Liver (tissue), 9 donors: ENCODE measurements around the gene SMIM27. TPM values are rescaled to one million over a fixed set of nuclear protein-coding genes. Genes with fewer than 3 reads are reported as not detected.

ENCODE experiments used
- DNase-seq: peaks from one replicate; pipeline ENCODE4 v3.0.0-alpha.2; 2017; ENCODE audit warnings: low spot score
- H3K27ac ChIP-seq, 2 donors: one replicate each; pipeline ENCODE4 v1.7.0; 2013; ENCODE audit warnings: inconsistent platforms in 2 of 2, low read length in 2 of 2, control low read depth in 1 of 2, low read depth in 1 of 2, mild to moderate bottlenecking in 1 of 2
- H3K27me3 ChIP-seq, 4 donors: one replicate each; pipeline versions ENCODE4 v1.6.1 to v1.7.0; 2013; ENCODE audit warnings: low read length in 3 of 4, inconsistent platforms in 1 of 4, mild to moderate bottlenecking in 1 of 4, moderate library complexity in 1 of 4; ENCODE audit not compliant: control insufficient read depth in 4 of 4, insufficient read depth in 4 of 4
- H3K36me3 ChIP-seq, 4 donors: one replicate each; pipeline versions ENCODE4 v1.6.1 to v1.7.0; 2013; ENCODE audit warnings: low read length in 3 of 4, mild to moderate bottlenecking in 3 of 4, low read depth in 1 of 4, moderate library complexity in 1 of 4; ENCODE audit not compliant: control insufficient read depth in 4 of 4, insufficient read depth in 3 of 4
- H3K4me1 ChIP-seq, 4 donors: one replicate each; pipeline versions ENCODE4 v1.6.1 to v1.7.0; 2013; ENCODE audit warnings: low read length in 3 of 4, mild to moderate bottlenecking in 3 of 4, moderate library complexity in 1 of 4; ENCODE audit not compliant: control insufficient read depth in 4 of 4, insufficient read depth in 4 of 4
- H3K4me3 ChIP-seq, 3 donors: one replicate each; pipeline versions ENCODE4 v1.6.1 to v1.7.0; 2013; ENCODE audit warnings: low read length in 3 of 3, control low read depth in 1 of 3, low read depth in 1 of 3, mild to moderate bottlenecking in 1 of 3
- H3K9ac ChIP-seq, 2 donors: one replicate each; pipeline ENCODE4 v1.7.0; 2013; ENCODE audit warnings: low read length in 2 of 2, mild to moderate bottlenecking in 2 of 2, moderate library complexity in 2 of 2, control low read depth in 1 of 2, low read depth in 1 of 2
- H3K9me3 ChIP-seq, 4 donors: one replicate each; pipeline versions ENCODE4 v1.6.1 to v1.7.0; 2013; ENCODE audit warnings: low read length in 3 of 4; ENCODE audit not compliant: control insufficient read depth in 4 of 4
- EGR1 ChIP-seq, 2 donors: IDR thresholded peaks; 2 replicates each; pipeline ENCODE4 v1.6.1; 2016 to 2018; ENCODE audit warnings: antibody characterized with exemption in 2 of 2, low read depth in 2 of 2
- FOXA1 ChIP-seq: IDR thresholded peaks from 2 replicates; pipeline ENCODE4 v1.6.1; 2016; ENCODE audit warnings: antibody characterized with exemption
- FOXA2 ChIP-seq: IDR thresholded peaks from 2 replicates; pipeline ENCODE4 v1.6.1; 2016; ENCODE audit warnings: antibody characterized with exemption
- GABPA ChIP-seq, 2 donors: IDR thresholded peaks in 1 of 2; conservative IDR thresholded peaks in 1 of 2; 2 replicates each; pipeline ENCODE4 v1.6.1; 2016; ENCODE audit warnings: antibody characterized with exemption in 2 of 2, mild to moderate bottlenecking in 1 of 2, moderate library complexity in 1 of 2
- HNF4A ChIP-seq, 2 donors: conservative IDR thresholded peaks; 2 replicates each; pipeline ENCODE4 v1.6.1; 2016; ENCODE audit warnings: antibody characterized with exemption in 2 of 2, mild to moderate bottlenecking in 2 of 2
- HNF4G ChIP-seq: IDR thresholded peaks from 2 replicates; pipeline ENCODE4 v1.6.1; 2016; ENCODE audit warnings: antibody characterized with exemption
- JUND ChIP-seq, 2 donors: IDR thresholded peaks; 2 replicates each; pipeline ENCODE4 v1.6.1; 2016; ENCODE audit warnings: antibody characterized with exemption in 2 of 2
- MAX ChIP-seq: IDR thresholded peaks from 2 replicates; pipeline ENCODE4 v1.6.1; 2016; ENCODE audit warnings: antibody characterized with exemption
- NR2F2 ChIP-seq: IDR thresholded peaks from 2 replicates; pipeline ENCODE4 v1.6.1; 2016; ENCODE audit warnings: antibody characterized with exemption
- RAD21 ChIP-seq, 2 donors: IDR thresholded peaks; 2 replicates each; pipeline ENCODE4 v1.6.1; 2016; ENCODE audit warnings: antibody characterized with exemption in 2 of 2, mild to moderate bottlenecking in 2 of 2
- RXRA ChIP-seq, 2 donors: IDR thresholded peaks; 2 replicates each; pipeline ENCODE4 v1.6.1; 2017 to 2018; ENCODE audit warnings: antibody characterized with exemption in 2 of 2, mild to moderate bottlenecking in 1 of 2
- SP1 ChIP-seq: IDR thresholded peaks from 2 replicates; pipeline ENCODE4 v1.6.1; 2018; ENCODE audit warnings: antibody characterized with exemption, mild to moderate bottlenecking
- TAF1 ChIP-seq: conservative IDR thresholded peaks from 2 replicates; pipeline ENCODE4 v1.6.1; 2016; ENCODE audit warnings: antibody characterized with exemption, mild to moderate bottlenecking
- YY1 ChIP-seq: IDR thresholded peaks from 2 replicates; pipeline ENCODE4 v1.6.1; 2016; ENCODE audit warnings: antibody characterized with exemption, mild to moderate bottlenecking
- ZBTB33 ChIP-seq: IDR thresholded peaks from 2 replicates; pipeline ENCODE4 v1.6.1; 2016; ENCODE audit warnings: antibody characterized with exemption
- WGBS: extraction: QIAGEN DNeasy Blood & Tissue Kit; methylation state at CpG from one replicate; pipeline ENCODE4 v1.1.7; 2013; 5-methylcytosine and 5-hydroxymethylcytosine counted together
- polyA plus RNA-seq, 2 donors: library from polyadenylated mRNA; stranded (reverse) in 1 of 2; unstranded in 1 of 2; fragments of 200-250 nt in 1 of 2; fragments of >200 nt in 1 of 2; fragmentation: Nextera tagmentation in 1 of 2; extraction: Ambion mirVana in 1 of 2; gene quantifications; one replicate each; pipeline versions ENCODE4 v1.2.1 to v1.2.3, GENCODE V29; 2013 to 2015
- total RNA-seq, 2 donors: library from RNA; depleted of rRNA; stranded (reverse); fragments of >200 nt; gene quantifications; one replicate each; pipeline ENCODE4 v1.2.3, GENCODE V29; 2014
- TF ChIP-seq, protein P1 (sequence below): fragments of 150-350 bp; IDR thresholded peaks from 2 replicates; pipeline ENCODE4 v1.5.1; 2017; ENCODE audit warnings: improper control_type of control experiment, low read depth, low read length; ENCODE audit not compliant: missing input control
- TF ChIP-seq, protein P2 (sequence below): IDR thresholded peaks from 2 replicates; pipeline ENCODE4 v1.6.1; 2016; ENCODE audit warnings: antibody characterized with exemption
- TF ChIP-seq, protein P3 (sequence below): IDR thresholded peaks from 2 replicates; pipeline ENCODE4 v1.6.1; 2016; ENCODE audit warnings: antibody characterized with exemption, mild to moderate bottlenecking
- donor health status: healthy.
- donor health status: healthy.
- donor health status: healthy.
- donor health status: healthy.
- donor health status: healthy.

The SMIM27 gene
- total and polyA plus RNA-seq, 4 donors = 1.0 to 17.0 (median 4.4) TPM

DNA sequence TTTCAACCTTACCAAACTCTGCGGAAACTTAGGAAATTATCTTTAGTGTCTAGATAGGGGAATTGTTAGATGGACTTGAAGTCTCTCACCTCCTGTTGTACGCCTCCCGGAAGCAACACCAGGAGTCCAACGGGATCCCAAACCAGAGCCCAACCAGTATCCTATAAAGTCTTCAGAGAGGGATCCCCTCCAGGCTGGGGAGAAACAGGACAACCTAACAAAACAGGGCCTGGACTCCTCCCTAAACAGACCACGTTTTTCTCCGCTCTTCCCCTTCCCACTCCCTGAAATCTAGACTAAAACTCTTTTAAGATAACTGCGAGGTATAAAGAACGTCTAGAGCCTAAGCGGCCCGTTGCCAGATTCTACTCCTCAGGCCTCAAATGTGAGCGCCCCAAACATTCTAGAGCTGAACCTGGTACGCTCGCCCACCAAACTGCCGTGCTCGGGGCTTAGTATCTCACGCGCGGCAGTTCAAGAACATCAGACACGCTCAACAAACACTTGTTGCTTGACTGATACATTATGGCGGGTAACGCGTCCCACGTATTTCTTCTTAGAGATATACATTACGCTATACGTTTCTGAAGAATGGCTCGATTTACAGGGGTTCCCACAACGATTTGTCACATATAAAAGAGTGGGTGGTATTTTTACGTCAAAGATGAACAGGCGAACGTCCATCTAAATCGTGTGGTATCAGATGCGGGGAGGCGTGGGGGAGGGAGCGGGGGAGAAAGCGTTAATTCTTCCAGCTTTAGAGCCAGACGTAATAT is 663 bp upstream of the SMIM27 start:
- TF ChIP-seq TAF1 = no peak
- TF ChIP-seq MAX = peak; percentile 24
- TF ChIP-seq ZBTB33 = no peak
- no peak for TF ChIP-seq RXRA (IDR thresholded peaks at IDR 0.05)
- peak; percentile 22 for TF ChIP-seq YY1
- TF ChIP-seq, protein P1, sequence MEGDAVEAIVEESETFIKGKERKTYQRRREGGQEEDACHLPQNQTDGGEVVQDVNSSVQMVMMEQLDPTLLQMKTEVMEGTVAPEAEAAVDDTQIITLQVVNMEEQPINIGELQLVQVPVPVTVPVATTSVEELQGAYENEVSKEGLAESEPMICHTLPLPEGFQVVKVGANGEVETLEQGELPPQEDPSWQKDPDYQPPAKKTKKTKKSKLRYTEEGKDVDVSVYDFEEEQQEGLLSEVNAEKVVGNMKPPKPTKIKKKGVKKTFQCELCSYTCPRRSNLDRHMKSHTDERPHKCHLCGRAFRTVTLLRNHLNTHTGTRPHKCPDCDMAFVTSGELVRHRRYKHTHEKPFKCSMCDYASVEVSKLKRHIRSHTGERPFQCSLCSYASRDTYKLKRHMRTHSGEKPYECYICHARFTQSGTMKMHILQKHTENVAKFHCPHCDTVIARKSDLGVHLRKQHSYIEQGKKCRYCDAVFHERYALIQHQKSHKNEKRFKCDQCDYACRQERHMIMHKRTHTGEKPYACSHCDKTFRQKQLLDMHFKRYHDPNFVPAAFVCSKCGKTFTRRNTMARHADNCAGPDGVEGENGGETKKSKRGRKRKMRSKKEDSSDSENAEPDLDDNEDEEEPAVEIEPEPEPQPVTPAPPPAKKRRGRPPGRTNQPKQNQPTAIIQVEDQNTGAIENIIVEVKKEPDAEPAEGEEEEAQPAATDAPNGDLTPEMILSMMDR = no peak
- TF ChIP-seq, protein P2, sequence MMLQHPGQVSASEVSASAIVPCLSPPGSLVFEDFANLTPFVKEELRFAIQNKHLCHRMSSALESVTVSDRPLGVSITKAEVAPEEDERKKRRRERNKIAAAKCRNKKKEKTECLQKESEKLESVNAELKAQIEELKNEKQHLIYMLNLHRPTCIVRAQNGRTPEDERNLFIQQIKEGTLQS = no peak
- no peak for TF ChIP-seq HNF4G
- TF ChIP-seq HNF4A (conservative IDR thresholded peaks at IDR 0.05) = no peak
- TF ChIP-seq RAD21 (IDR thresholded peaks at IDR 0.05) = no peak
- no peak for TF ChIP-seq FOXA2
- no peak for TF ChIP-seq EGR1 (IDR thresholded peaks at IDR 0.05; ENCODE audit: low read depth in 2 of 2)
- peak in 1 of 2 donors; percentile 6 for TF ChIP-seq GABPA (IDR thresholded peaks at IDR 0.05 in 1 of 2, conservative IDR thresholded peaks at IDR 0.05 in 1 of 2)
- no peak for TF ChIP-seq SP1
- TF ChIP-seq, protein P3, sequence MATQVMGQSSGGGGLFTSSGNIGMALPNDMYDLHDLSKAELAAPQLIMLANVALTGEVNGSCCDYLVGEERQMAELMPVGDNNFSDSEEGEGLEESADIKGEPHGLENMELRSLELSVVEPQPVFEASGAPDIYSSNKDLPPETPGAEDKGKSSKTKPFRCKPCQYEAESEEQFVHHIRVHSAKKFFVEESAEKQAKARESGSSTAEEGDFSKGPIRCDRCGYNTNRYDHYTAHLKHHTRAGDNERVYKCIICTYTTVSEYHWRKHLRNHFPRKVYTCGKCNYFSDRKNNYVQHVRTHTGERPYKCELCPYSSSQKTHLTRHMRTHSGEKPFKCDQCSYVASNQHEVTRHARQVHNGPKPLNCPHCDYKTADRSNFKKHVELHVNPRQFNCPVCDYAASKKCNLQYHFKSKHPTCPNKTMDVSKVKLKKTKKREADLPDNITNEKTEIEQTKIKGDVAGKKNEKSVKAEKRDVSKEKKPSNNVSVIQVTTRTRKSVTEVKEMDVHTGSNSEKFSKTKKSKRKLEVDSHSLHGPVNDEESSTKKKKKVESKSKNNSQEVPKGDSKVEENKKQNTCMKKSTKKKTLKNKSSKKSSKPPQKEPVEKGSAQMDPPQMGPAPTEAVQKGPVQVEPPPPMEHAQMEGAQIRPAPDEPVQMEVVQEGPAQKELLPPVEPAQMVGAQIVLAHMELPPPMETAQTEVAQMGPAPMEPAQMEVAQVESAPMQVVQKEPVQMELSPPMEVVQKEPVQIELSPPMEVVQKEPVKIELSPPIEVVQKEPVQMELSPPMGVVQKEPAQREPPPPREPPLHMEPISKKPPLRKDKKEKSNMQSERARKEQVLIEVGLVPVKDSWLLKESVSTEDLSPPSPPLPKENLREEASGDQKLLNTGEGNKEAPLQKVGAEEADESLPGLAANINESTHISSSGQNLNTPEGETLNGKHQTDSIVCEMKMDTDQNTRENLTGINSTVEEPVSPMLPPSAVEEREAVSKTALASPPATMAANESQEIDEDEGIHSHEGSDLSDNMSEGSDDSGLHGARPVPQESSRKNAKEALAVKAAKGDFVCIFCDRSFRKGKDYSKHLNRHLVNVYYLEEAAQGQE = peak; percentile 21
- no peak for TF ChIP-seq FOXA1
- TF ChIP-seq JUND (IDR thresholded peaks at IDR 0.05) = no peak
- TF ChIP-seq NR2F2 = no peak
- no peaks in the 10 kb centered on the region for H3K27me3 ChIP-seq
- peaks cover 0 to 2% (median 0%) of the 10 kb centered on the region in 4 donors for H3K36me3 ChIP-seq
- WGBS = under 1% methylated on average over 36 of the region's 36 CpGs
- peak; percentile 64 for DNase-seq
- H3K9ac ChIP-seq = peak overlapping the region; percentile 96 to 99
- H3K4me3 ChIP-seq = peak overlapping the region; percentile 69 to 94 (median 70)
- H3K27ac ChIP-seq = peak overlapping the region; percentile 94 to 97
- H3K9me3 ChIP-seq = no peaks in the 10 kb centered on the region
- peaks cover 2 to 30% (median 13%) of the 10 kb centered on the region in 4 donors for H3K4me1 ChIP-seq
